Right lobe of liver (tissue), 4 donors: ENCODE results near the gene CRLF3.

ENCODE experiments used
- POLR2A ChIP-seq: fragments of 450-650 bp; IDR thresholded peaks from one replicate; pipeline ENCODE4 v1.6.1; 2017; ENCODE audit warnings: antibody characterized with exemption, mild to moderate bottlenecking
- TF ChIP-seq, protein P1 (sequence below), 4 donors: fragments of 200-600 bp in 3 of 4; fragments of 450-650 bp in 1 of 4; IDR thresholded peaks; one replicate each; pipeline versions ENCODE4 v1.5.1 to v1.8.0; 2016 to 2022; ENCODE audit warnings: antibody characterized with exemption in 4 of 4, mild to moderate bottlenecking in 2 of 4
- donor health status: DM: no; HTN: no; CAD: no.
- donor health status: DM: no; HTN: no; CAD: no.
- donor health status: DM: no; HTN: yes; CAD: no.

DNA sequence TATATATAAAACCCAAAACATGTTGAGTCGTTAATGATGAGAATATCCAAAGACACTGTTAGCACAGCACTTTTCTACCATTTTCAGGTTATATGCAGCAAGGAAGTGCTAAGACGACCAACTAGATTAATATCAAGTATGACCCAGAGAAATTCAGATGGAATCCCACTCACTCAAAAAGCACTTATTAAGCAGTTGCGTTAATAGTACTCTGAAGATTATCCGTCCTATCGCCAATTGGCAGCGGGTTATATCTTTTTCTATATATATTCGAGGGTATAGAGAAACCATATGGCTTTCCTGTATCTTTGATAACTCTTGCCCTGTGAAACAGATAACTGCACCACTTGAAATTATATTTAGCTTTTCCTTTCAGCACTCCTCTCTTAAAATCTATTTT, 1.1 kb downstream of the CRLF3 start:
- TF ChIP-seq POLR2A = no peak
- TF ChIP-seq, protein P1, sequence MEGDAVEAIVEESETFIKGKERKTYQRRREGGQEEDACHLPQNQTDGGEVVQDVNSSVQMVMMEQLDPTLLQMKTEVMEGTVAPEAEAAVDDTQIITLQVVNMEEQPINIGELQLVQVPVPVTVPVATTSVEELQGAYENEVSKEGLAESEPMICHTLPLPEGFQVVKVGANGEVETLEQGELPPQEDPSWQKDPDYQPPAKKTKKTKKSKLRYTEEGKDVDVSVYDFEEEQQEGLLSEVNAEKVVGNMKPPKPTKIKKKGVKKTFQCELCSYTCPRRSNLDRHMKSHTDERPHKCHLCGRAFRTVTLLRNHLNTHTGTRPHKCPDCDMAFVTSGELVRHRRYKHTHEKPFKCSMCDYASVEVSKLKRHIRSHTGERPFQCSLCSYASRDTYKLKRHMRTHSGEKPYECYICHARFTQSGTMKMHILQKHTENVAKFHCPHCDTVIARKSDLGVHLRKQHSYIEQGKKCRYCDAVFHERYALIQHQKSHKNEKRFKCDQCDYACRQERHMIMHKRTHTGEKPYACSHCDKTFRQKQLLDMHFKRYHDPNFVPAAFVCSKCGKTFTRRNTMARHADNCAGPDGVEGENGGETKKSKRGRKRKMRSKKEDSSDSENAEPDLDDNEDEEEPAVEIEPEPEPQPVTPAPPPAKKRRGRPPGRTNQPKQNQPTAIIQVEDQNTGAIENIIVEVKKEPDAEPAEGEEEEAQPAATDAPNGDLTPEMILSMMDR (IDR thresholded peaks at IDR 0.05) = no peak
